Measurements from ENCODE around the gene DVL1.

GRCh38 chr1:1381294-1381693, 32.1 kb upstream of the DVL1 start:
- no peak for TF ChIP-seq EZH2 (IDR thresholded peaks at IDR 0.05; ENCODE audit: insufficient read depth, poor library complexity, severe bottlenecking)
- no peak for TF ChIP-seq EZH2phosphoT487 (IDR thresholded peaks at IDR 0.05; ENCODE audit: insufficient read depth, low read depth)
